Measurements from ENCODE around the gene KCNQ2. TPM values are rescaled to one million over a fixed set of nuclear protein-coding genes. Genes with fewer than 3 reads are reported as not detected.

The KCNQ2 gene
- polyA plus RNA-seq, 4 donors = 3.7 to 9.6 (median 5.5) TPM

GRCh38 chr20:63407928-63408683 lies 64.3 kb downstream of the KCNQ2 start:
- no peak for DNase-seq (ENCODE audit: low read depth in 4 of 4, low spot score in 2 of 4)

- DNase-seq (ENCODE audit: low read depth in 4 of 4, low spot score in 2 of 4) = no peak
Observed at GRCh38 chr20:63406617-63407245, 65.7 kb downstream of the KCNQ2 start.

DNA sequence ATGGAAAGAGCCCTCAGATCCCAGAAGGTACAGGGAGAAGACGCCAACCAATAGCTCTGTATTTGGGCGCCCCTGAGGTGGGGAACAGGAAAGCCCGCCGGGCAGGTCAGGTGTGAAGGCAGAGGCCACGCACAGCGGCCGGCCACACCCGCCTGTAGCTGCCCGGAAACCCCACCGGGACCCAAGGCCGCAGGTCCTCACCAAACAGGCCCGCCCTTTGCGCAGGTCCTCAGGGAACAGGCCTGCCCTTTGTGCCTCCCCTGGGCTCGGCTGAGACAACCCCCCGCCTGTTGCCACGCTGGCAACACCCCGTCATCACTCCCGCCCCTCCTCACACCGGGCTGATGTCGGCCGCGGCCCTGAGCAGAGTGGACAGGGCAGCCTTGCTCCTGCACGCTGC lies 66.4 kb downstream of the KCNQ2 start:
- no peak for DNase-seq (ENCODE audit: low read depth in 4 of 4, low spot score in 2 of 4)

GRCh38 chr20:63405102-63405730 lies 67.2 kb downstream of the KCNQ2 start:
- no peak for DNase-seq (ENCODE audit: low read depth in 4 of 4, low spot score in 2 of 4)

DNA sequence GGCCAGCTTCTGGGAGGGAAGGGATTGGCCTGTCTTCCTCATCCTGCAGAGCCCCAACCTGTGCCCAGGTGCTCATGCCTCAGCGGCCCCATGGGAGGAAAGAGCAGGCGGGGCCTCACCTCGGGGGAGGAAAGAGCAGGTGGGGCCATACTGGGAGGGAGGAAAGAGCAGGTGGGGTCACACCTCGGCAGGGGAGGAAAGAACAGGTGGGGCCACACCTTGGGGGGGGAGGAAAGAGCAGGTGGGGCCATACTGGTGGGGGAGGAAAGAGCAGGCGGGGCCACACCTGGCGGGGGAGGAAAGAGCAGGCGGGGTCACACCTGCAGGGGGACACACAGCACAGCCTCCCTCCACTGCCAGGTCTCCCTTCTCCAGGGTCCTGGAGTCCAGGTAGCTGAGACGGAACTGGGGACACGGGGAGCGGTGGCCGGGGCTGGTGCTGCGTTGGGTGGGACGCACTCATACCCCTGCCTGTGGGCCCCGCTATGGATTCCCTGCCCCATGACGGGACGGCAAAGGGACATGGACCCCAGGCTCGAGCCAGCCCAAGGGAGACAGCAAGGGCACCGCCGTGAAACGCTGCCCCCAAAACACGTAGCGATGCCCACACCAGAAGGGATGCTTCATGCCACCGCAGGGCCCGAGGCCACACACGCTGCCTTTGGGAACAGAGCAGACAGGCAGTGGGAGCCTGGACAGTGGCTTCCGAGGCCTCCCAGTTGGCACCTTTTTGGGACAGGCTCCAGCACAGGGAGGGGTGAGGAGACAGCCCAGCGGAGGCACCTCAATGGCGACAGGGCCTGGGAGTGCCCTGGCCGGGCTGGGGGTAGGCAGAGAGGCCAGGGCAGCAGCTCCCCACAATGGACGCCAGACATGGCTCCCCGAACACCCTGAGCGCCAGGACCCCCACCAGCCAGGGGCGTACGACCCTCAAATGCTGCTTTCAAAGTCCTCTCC lies 68.0 kb downstream of the KCNQ2 start:
- no peak for DNase-seq (ENCODE audit: low read depth in 4 of 4, low spot score in 2 of 4)

GRCh38 chr20:63403403-63404105 lies 68.9 kb downstream of the KCNQ2 start:
- DNase-seq (ENCODE audit: low read depth in 4 of 4, low spot score in 2 of 4) = no peak

GRCh38 chr20:63402860-63403220 lies 69.6 kb downstream of the KCNQ2 start:
- DNase-seq (ENCODE audit: low read depth in 4 of 4, low spot score in 2 of 4) = no peak

DNA sequence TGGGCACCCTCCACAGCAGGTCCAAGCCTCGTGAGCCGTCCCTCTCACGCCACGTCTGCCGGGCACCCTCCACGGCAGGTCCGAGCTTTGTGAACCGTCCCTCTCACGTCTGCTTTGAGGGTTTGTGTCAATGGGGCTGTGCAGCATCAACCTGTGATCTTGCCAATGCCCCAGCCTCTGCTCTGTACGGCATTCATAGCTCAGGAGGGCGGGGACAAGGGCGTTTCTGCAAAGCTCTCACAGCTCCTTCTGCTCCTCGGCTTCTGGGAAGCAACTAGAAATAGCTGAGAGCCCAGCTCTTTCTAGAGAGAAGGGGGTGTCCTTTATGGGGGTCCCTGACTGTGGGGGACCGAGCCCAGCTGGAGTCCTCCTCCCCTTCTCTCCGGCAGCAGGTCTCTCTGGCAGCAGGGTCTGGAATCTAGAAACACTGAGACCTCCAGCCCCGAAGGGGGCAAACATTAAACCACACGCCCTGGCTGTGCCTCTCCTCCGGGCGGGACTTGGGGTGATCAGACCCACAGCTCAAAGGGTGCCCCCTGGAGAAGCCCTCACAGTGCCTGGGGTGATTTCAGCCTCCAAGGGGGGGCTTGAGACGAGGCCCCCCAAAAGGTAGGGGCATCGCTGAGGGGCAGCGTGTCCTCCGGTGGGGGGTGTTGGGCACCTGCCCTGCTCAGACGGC lies 70.1 kb downstream of the KCNQ2 start:
- DNase-seq (ENCODE audit: low read depth in 4 of 4, low spot score in 2 of 4) = no peak

- DNase-seq (ENCODE audit: low read depth in 4 of 4, low spot score in 2 of 4) = no peak
Observed at GRCh38 chr20:63401384-63402110, 70.9 kb downstream of the KCNQ2 start.

DNA sequence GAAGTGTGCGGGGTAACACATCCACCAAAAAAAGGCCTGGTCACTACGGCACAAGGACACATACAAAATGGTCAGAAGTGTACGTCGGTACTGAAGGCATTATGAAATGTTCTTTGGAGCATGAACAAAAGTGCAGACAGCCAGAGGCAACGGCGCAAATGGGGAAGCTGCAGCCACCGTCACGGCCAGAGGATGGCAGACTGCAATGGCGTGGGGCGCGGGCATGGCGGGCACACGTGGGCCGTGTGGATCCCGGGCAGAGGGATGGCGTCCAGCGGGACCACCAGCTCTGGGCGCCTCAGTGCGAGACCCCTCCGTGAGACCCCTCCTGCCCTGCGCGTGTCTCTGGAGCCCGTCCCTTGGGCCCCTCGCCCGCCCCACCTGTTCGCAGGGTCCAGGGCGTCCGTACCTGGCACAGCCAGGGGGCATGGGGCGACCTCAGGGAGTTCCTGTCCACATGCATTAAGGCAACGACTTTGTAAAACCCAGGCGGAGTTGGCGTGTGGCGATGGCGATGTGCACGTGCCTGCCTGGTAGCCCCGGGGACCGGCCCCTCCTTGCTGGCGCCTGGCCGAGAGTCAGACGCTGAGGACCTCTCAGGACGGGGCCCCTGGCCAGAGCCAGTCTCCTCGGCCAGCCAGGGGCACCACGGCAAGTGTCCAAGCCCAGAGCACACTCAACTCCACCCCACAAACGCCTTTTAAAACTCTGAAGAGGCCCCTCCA lies 71.8 kb downstream of the KCNQ2 start:
- DNase-seq (ENCODE audit: low read depth in 4 of 4, low spot score in 2 of 4) = no peak

- DNase-seq (ENCODE audit: low read depth in 4 of 4, low spot score in 2 of 4) = no peak
Observed at GRCh38 chr20:63399596-63400375, 72.7 kb downstream of the KCNQ2 start.

DNA sequence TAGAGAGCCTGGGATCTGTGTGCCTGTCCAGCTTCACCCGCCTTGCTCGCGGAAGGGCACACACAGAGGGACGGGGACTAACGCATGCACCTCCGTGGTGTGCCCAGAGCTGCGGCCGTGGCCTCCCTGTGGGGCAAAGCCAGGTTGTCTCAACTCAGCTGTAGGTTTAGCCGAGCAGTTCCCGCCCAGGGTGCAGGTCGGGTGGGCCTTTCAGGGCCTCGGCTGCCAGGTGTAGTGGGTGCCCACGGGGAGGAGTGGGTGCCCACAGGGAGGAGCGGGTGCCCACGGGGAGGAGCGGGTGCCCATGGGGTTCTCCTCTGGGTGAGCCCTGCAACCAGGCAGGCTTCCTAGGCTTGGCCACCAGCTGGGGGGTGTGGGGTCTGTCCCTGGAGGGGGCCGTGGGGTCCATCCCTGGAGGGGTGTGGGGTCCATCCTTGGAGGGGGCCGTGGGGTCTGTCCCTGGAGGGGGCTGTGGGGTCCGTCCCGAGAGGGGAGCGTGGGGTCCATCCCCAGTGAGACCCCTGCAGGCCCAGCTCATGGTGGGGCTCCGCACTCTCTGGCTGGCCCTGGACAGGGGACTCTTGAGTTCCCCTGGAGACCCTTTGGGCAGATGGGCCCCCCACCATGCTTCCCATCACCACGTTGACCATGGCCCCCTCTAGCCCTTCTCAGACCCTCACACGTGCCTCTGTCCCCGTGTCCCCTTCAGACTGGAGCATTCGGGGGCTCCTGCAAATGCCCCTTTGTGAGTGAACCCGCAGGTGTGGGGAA lies 73.5 kb downstream of the KCNQ2 start:
- DNase-seq (ENCODE audit: low read depth in 4 of 4, low spot score in 2 of 4) = no peak

DNA sequence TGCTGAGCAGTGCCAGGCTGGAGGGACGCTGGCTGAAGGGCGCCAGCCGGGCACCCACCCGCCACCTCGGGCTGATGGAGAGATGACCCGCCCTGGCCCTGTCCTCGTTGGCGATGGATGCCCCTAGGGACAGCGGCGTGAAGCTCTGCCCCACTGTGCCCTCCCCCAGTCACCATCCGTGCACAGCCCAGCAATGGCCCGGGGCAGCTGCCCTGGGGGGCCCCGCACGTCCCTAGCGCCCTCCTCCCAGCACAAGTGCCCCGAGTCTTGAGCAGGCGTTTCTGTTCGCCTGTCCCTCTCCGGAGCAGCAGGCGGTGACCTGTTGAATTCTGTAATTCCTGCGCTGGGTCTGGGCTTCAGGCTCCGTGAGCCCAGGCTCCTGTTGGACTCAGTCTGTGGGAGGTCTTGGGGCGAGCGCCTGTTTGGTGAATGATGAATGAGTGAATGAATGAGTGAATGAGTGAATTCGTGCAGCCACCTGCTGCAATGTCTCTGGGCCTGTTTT lies 74.5 kb downstream of the KCNQ2 start:
- no peak for DNase-seq (ENCODE audit: low read depth in 4 of 4, low spot score in 2 of 4)

DNA sequence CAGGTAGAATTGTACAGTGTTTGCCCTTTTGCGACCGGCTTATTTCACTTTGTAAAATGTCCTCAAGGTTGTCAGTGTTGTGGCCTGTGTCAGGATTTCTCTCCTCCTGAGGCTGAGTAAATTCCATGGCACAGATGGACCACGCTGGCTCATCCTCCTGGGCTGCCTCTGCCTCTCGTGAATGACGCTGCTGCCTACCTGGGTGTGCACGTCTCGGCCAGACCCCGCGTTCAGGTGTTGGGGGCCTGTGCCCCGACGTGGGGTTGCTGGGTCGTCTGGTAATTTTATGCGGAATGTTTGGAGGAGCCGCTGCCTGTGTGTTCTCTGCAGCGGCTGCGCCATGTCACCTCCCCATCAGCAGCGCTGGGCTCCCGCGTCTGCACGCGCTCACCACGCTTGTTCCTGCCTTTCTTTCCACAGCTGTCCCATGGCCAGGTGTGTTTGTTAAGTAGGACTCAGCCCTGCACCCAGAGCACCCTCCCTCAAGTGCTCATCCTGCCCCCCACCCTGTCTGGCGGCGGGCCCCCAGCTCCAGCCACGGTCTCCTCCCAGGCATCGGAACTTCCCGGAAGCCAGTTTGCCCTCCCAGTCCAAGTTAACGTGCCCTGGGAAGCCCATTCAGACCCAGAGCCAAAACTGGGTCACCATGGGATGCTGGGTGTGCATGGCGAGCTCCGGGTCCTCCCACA lies 75.2 kb downstream of the KCNQ2 start:
- DNase-seq (ENCODE audit: low read depth in 4 of 4, low spot score in 2 of 4) = no peak

DNA sequence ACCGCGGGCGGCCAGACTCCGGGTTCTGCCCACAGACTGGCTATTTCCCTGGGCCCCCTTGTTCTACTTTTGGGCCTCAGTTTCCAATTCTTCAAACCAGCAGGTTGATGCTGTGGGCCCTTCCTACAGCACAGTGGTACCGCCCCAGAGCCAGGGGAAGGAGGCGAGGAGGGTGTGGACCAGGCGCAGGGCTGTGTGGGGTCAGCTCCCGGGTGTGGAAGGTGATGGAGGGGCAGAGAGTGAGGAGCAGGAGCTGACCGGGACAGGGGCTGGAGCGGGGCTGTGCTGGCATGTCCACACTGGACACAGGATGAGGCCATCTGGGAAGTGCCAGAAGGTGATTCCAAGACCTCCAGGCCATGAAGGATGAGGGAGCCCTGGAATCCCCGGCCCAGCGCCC lies 76.2 kb downstream of the KCNQ2 start:
- DNase-seq (ENCODE audit: low read depth in 4 of 4, low spot score in 2 of 4) = no peak

GRCh38 chr20:63395723-63396122 lies 76.7 kb downstream of the KCNQ2 start:
- no peak for DNase-seq (ENCODE audit: low read depth in 4 of 4, low spot score in 2 of 4)

Data from left renal cortex interstitium (tissue), 4 donors.